GM12878 (cell line): ENCODE data around the gene ANTXR1. TPM values are rescaled to one million over a fixed set of nuclear protein-coding genes. Genes with fewer than 3 reads are reported as not detected.

Experiments
- HDAC2 ChIP-seq: fragments of 200-600 bp; sonication (generic); IDR thresholded peaks from 2 replicates; pipeline ENCODE4 v1.6.1; 2017
- MYB ChIP-seq: fragments of 150-350 bp; IDR thresholded peaks from 2 replicates; pipeline ENCODE4 v1.6.1; 2014; ENCODE audit warnings: mild to moderate bottlenecking, low read depth, low read length, borderline replicate concordance
- SREBF1 ChIP-seq: IDR thresholded peaks from 2 replicates; pipeline ENCODE4 v1.6.1; 2012; ENCODE audit warnings: mild to moderate bottlenecking, low read length
- ZNF384 ChIP-seq: IDR thresholded peaks from 2 replicates; pipeline ENCODE4 v1.6.1; 2012; ENCODE audit warnings: low read depth, mild to moderate bottlenecking, low read length, improper control_type of control experiment, borderline replicate concordance
- polyA plus RNA-seq, 11 experiments: library from polyadenylated mRNA; depleted of rRNA in 4 of 11; unstranded in 6 of 11; stranded (reverse) in 5 of 11; fragments of >200 nt; fragmentation: Nextera tagmentation in 4 of 11; fragmentation: Illumina TruSeq in 1 of 11; extraction: Ambion mirVana in 4 of 11; extraction: Trizol in 1 of 11; gene quantifications; 1 replicate in 1 of 11; 2 replicates in 10 of 11; pipeline versions ENCODE4 v1.2.1 to v1.2.3, GENCODE V29; 2011 to 2016; ENCODE audit warnings: inconsistent platforms in 2 of 11, missing spikeins in 2 of 11, low read depth in 1 of 11
- total RNA-seq, 4 experiments: library from RNA; depleted of rRNA in 3 of 4; stranded (reverse); fragments of >200 nt in 3 of 4; fragmentation: Illumina TruSeq in 1 of 4; extraction: Trizol in 1 of 4; gene quantifications; 2 replicates each; pipeline versions ENCODE4 v1.2.1 to v1.2.3, GENCODE V29; 2013 to 2021
- TF ChIP-seq, protein P1 (sequence below): fragments of 450-650 bp; IDR thresholded peaks from 2 replicates; pipeline ENCODE4 v1.6.1; 2017; ENCODE audit warnings: antibody characterized with exemption, mild to moderate bottlenecking, moderate library complexity
- TF ChIP-seq, protein P2 (sequence below): IDR thresholded peaks from 2 replicates; pipeline ENCODE4 v1.6.1; 2012; ENCODE audit warnings: improper control_type of control experiment, low read depth, low read length; ENCODE audit not compliant: insufficient replicate concordance

ANTXR1 gene
- total and polyA plus RNA-seq, 10 of the 15 experiments (the other 5 are each of a cell fraction or from before 2014, with no cell fraction given), result 0.09 to 0.26 TPM; not detected in 8

DNA sequence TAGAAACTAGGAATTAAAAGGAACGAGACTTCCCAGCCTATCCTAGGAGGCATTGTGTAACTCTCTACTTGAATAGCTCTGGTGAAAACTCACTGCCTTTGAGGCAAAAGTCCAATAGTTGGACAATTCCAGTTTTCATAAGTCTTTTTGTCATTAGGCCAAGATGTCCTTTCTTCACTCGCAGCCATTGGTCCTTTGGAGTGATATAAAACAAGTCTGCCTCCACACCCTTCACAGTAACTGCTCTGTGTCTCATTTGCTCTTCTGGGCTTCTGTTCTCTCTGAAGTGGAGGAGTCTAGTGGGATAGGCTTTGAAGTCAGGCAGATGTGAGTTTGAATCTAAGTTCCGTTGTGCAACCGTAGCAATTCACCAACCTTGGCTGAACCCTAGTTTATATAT lies 28.2 kb downstream of the ANTXR1 start (continued):
- TF ChIP-seq, protein P1, sequence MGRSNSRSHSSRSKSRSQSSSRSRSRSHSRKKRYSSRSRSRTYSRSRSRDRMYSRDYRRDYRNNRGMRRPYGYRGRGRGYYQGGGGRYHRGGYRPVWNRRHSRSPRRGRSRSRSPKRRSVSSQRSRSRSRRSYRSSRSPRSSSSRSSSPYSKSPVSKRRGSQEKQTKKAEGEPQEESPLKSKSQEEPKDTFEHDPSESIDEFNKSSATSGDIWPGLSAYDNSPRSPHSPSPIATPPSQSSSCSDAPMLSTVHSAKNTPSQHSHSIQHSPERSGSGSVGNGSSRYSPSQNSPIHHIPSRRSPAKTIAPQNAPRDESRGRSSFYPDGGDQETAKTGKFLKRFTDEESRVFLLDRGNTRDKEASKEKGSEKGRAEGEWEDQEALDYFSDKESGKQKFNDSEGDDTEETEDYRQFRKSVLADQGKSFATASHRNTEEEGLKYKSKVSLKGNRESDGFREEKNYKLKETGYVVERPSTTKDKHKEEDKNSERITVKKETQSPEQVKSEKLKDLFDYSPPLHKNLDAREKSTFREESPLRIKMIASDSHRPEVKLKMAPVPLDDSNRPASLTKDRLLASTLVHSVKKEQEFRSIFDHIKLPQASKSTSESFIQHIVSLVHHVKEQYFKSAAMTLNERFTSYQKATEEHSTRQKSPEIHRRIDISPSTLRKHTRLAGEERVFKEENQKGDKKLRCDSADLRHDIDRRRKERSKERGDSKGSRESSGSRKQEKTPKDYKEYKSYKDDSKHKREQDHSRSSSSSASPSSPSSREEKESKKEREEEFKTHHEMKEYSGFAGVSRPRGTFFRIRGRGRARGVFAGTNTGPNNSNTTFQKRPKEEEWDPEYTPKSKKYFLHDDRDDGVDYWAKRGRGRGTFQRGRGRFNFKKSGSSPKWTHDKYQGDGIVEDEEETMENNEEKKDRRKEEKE, result no peak
- no peak for TF ChIP-seq MYB
- TF ChIP-seq, protein P2, sequence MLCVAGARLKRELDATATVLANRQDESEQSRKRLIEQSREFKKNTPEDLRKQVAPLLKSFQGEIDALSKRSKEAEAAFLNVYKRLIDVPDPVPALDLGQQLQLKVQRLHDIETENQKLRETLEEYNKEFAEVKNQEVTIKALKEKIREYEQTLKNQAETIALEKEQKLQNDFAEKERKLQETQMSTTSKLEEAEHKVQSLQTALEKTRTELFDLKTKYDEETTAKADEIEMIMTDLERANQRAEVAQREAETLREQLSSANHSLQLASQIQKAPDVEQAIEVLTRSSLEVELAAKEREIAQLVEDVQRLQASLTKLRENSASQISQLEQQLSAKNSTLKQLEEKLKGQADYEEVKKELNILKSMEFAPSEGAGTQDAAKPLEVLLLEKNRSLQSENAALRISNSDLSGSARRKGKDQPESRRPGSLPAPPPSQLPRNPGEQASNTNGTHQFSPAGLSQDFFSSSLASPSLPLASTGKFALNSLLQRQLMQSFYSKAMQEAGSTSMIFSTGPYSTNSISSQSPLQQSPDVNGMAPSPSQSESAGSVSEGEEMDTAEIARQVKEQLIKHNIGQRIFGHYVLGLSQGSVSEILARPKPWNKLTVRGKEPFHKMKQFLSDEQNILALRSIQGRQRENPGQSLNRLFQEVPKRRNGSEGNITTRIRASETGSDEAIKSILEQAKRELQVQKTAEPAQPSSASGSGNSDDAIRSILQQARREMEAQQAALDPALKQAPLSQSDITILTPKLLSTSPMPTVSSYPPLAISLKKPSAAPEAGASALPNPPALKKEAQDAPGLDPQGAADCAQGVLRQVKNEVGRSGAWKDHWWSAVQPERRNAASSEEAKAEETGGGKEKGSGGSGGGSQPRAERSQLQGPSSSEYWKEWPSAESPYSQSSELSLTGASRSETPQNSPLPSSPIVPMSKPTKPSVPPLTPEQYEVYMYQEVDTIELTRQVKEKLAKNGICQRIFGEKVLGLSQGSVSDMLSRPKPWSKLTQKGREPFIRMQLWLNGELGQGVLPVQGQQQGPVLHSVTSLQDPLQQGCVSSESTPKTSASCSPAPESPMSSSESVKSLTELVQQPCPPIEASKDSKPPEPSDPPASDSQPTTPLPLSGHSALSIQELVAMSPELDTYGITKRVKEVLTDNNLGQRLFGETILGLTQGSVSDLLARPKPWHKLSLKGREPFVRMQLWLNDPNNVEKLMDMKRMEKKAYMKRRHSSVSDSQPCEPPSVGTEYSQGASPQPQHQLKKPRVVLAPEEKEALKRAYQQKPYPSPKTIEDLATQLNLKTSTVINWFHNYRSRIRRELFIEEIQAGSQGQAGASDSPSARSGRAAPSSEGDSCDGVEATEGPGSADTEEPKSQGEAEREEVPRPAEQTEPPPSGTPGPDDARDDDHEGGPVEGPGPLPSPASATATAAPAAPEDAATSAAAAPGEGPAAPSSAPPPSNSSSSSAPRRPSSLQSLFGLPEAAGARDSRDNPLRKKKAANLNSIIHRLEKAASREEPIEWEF, result no peak
- TF ChIP-seq ZNF384, result no peak
- no peak for TF ChIP-seq HDAC2
- TF ChIP-seq SREBF1, result no peak
- TF ChIP-seq, all 136 proteins: peak for 0
